GM06990 (cell line): ENCODE measurements around the gene POPDC2.

ENCODE experiments used
- DNase-seq: peaks from one replicate; pipeline ENCODE4 v3.0.0-alpha.2; 2011; ENCODE audit not compliant: insufficient read length; ENCODE audit errors: extremely low read depth
- H3K27me3 ChIP-seq: replicated peaks from 2 replicates; pipeline ENCODE4 v1.6.0; 2011; ENCODE audit warnings: low read length; ENCODE audit not compliant: control insufficient read depth, insufficient read depth
- H3K36me3 ChIP-seq: 2 replicates; pipeline ENCODE4 v1.5.1; 2011; ENCODE audit warnings: low read length; ENCODE audit not compliant: control insufficient read depth, insufficient read depth
- H3K4me3 ChIP-seq: replicated peaks from 2 replicates; pipeline ENCODE4 v1.5.1; 2011; ENCODE audit warnings: low read depth, mild to moderate bottlenecking, control low read depth, low read length
- TF ChIP-seq, protein P1 (sequence below): IDR thresholded peaks from 2 replicates; pipeline ENCODE4 v1.5.1; 2011; ENCODE audit warnings: low read length, control low read depth, mild to moderate bottlenecking, inconsistent platforms; ENCODE audit not compliant: insufficient read depth, poor library complexity, severe bottlenecking

The POPDC2 gene

DNA sequence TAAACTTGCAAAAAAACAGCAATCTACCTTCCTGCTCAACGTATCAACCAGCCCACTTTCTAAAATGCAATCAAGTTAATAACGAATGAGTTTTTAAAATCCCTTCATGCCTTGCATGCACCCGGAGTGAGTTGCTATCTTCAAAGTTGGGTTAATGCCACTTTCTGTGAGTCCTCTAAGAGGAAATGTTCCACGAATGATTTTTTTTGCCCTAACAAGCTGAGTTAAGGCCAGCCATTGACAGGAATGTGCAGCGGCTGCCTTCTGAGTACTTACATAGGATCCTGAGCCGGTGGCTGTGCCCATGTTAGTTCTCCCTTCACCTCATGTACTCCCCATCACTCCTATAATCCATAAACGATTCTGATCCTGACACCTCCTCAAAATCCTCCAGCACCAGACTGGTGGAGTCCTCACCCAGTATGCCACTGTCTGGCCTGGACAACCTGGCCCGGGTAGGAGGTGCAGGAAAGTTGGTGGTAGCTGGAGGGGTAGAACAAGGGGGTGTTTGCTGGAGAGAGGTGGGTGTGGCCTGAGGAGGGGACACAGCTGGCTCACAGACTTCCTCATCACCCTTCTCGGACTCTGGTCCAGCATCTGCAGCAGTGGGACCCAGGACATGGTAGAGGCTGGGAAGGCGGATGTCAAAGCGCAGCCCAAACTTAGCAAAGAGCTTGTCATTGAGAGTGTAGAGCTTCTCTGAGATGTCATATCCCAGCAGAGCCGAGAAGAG, 12.4 kb downstream of the POPDC2 start:
- no peaks in the 10 kb centered on the region for H3K27me3 ChIP-seq
- DNase-seq: no peak
- no peaks in the 10 kb centered on the region; the same call in 1 of the 2 replicates for H3K36me3 ChIP-seq
- H3K4me3 ChIP-seq: no peak overlapping the region
- TF ChIP-seq, protein P1, sequence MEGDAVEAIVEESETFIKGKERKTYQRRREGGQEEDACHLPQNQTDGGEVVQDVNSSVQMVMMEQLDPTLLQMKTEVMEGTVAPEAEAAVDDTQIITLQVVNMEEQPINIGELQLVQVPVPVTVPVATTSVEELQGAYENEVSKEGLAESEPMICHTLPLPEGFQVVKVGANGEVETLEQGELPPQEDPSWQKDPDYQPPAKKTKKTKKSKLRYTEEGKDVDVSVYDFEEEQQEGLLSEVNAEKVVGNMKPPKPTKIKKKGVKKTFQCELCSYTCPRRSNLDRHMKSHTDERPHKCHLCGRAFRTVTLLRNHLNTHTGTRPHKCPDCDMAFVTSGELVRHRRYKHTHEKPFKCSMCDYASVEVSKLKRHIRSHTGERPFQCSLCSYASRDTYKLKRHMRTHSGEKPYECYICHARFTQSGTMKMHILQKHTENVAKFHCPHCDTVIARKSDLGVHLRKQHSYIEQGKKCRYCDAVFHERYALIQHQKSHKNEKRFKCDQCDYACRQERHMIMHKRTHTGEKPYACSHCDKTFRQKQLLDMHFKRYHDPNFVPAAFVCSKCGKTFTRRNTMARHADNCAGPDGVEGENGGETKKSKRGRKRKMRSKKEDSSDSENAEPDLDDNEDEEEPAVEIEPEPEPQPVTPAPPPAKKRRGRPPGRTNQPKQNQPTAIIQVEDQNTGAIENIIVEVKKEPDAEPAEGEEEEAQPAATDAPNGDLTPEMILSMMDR: no peak

DNA sequence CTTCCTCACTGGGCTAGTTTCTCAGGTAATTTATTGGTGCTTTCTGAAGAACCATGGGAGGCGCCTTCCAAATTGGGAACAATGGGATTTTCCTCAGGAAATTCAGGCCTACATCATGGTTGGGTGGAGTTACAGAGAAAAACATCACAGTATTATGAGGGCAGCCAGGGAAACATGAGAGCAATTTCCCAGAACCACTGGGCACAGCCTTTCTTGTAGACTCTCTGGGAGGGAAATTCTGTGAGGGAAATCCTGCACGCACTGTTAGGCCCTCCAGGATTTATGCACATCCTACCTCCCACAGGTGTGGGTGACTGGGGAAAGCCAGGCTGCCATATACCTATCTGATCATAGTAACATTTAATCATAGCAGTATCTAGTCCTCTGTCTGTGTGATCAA, 13.2 kb downstream of the POPDC2 start:
- H3K27me3 ChIP-seq: no peaks in the 10 kb centered on the region
- TF ChIP-seq, protein P1: no peak
- H3K36me3 ChIP-seq: peaks cover under 1% of the 10 kb centered on the region
- no peak for DNase-seq
- H3K4me3 ChIP-seq: no peak overlapping the region

DNA sequence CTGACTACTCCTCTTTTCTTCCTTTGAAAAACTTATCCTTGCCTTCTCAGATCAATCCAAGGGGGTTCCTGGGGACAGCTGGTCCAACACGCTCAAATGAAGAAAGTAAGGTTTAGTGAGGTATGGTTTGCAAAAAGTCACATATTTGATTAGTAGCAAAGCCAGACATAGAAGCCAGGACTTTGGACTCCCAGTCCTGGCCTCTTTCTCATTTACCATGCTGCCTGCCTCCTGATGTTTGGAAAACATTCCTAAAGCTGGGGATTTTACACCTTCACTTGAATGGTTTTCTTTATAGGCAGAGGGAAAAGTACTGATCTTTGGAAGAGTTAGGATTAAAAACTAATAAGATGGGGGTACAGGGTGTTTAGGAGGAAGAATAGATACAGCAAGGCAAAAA, 14.6 kb downstream of the POPDC2 start:
- TF ChIP-seq, protein P1: no peak
- Histone ChIP-seq H3K4me3 (no peak overlapping the region), H3K27me3 (no peaks in the 10 kb centered on the region), H3K36me3 (peaks cover 3% of the 10 kb centered on the region)
- no peak for DNase-seq

DNA sequence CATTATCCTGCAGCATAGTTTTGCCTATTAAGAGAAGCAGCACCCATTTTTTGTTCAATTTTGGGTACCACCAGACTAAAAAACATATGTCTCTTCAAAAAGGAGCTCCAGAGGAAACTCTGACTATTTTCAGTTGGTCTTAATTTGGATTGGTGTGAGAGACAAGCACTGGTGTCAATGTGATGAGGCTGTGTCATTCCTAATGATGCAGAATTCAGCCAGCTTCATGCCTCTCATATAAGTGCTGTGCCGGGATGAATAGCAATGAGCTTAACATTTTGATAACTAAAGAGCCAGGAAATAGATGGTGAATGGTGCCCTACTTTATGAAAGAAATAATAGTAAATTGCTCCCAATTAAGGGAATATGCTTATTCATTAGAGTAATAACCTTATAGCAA, 15.9 kb downstream of the POPDC2 start:
- H3K36me3 ChIP-seq: peaks cover 3% of the 10 kb centered on the region
- no peaks in the 10 kb centered on the region for H3K27me3 ChIP-seq
- TF ChIP-seq, protein P1: no peak

DNA sequence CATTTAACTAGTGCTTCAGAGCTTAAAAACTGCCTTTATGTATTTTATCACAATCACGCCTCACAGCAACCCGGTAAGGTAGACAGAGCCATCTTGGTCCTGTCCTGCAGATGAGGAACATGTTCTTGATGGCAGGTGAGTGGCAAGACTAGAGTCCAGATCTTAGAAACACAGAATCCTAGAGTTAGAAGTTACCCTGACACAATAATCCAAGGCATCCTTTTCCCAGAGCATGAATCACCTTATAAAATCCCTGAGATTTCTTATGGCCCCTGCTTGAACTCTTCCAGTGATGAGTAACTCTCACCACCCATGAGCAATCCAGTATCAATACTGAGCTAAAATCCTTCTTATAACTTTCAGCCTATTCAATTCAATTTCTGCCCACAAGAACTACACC, 16.9 kb downstream of the POPDC2 start:
- H3K27me3 ChIP-seq: no peaks in the 10 kb centered on the region
- TF ChIP-seq, protein P1: no peak
- no peak overlapping the region for H3K4me3 ChIP-seq
- no peak for DNase-seq
- peaks cover 3% of the 10 kb centered on the region for H3K36me3 ChIP-seq

More for the DNA sequence above, 15.9 kb downstream of the POPDC2 start:
- H3K4me3 ChIP-seq: no peak overlapping the region
- DNase-seq: no peak
